HuH-7 (cell line): Measurements from ENCODE around the gene KIF26B.
"Not testable (repeated sequence)": the region's sequence is repeated elsewhere in the genome, so short reads cannot be mapped to it uniquely, and the experiment has no call there.

ENCODE experiments used
- DNase-seq: peaks from one replicate; pipeline ENCODE4 v3.0.0; 2011; ENCODE audit warnings: low spot score

KIF26B gene

DNA sequence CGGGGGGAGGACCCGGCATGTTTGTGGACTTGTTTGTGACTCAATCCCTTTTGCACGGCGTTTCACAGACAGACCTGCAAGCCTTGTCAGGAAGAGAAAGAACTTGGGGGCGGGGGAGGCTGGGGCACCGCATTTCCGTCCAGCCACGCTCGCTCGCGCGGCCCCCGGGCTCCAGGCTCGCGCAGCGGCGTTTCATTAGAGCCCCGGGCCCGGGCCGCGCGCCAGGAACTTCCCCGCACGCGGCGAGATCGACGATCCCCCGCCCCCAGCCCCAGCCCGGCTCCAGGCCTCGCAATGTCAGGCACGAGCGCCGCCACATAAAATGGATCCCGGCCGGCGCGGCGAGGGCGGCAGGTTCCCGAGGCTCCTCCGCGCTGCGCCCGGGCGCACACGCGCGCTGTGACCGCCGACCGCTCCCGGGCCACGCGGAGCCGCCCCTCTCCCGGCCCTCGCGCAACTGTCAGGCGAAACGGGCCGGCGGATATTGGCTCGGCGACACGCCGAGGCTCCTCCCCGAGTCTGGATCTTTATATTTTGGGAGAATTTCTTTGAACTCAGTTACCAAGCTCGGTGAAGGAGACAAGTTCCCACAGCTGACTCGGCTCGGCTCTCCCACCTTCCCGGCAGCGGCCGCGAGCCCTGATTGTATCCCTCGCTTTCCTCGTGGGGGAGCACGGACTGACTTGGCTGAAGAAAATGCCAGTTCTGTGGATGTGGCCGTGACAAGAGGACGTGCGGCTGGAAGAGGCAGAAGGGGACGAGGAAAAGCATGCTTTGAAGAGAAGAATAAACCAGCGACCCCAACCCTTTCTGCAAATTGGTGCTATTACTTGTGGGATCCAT lies at the start of gene KIF26B:
TSS of gene KIF26B (plus strand) at position 557 of the 843 bp plus-strand sequence. CDS start 440 bp downstream, outside the sequence.
- DNase-seq: peak; percentile 55

- no peak for DNase-seq
Measured at GRCh38 chr1:245105042-245105441, 49.7 kb upstream of the KIF26B start.

GRCh38 chr1:245105815-245106410 lies 48.9 kb upstream of the KIF26B start:
- no peak for DNase-seq

GRCh38 chr1:245107776-245108114 lies 47.0 kb upstream of the KIF26B start:
- no peak for DNase-seq

DNA sequence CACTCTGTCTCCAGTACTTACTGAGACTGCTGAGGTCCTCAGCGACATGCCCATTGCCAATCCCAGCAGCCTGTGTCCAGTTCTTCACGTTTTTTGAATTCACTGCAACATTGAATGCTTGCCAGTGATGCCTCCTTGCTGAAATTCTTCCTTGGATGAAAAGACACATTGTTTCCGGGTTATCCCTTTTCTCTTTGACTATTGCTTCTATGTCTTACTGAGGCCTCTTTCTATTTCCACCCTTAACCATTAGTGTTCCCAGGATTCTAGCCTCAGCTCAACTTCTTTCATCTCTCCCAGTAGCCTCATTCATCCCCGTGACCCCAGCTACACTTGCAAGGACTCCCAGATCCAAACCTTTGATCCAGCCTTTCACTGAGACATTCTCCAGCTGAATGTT lies 46.5 kb upstream of the KIF26B start:
- DNase-seq: no peak

DNA sequence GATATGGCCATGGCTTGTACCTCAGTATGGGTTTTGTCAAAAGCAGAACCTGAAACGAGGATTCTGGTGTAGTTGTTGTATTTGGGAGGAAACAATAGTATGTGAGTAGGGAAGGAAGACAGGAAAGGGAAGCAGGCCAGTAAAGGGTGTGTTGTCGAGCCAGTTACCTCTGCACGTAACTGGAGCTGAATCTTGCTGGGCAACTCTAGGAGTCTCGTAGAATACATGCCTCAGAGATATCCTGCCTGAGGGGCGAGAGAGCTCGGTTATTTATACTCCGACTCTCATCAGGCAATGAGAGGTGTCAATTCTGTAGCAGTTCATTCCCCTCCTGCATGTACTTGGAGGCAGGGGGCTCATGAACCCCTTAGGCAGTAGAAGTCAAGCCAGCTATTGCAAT lies 45.9 kb upstream of the KIF26B start:
- DNase-seq: no peak

GRCh38 chr1:245110406-245110805 lies 44.4 kb upstream of the KIF26B start:
- DNase-seq: no peak

- DNase-seq: no peak
Measured at GRCh38 chr1:245111073-245111472, 43.7 kb upstream of the KIF26B start.

DNA sequence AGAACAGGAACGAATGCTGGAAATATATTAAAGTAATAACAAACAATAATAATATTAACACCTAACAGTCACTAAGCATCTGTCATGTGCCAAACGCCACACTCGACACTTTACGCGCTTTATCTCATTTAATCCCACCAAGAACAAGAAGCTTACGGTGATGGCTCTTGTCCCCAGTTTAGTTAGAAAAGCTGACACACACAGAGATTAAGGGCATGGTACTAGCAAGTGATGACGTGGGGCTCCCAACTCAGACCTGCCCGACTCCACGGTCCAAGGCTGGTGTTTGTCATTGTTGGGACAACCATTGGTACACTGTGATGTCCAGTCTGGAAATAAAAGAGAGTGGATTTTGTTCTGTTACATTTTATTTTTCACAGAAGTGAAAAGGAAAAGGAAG lies 41.1 kb upstream of the KIF26B start:
- no peak for DNase-seq

- DNase-seq: no peak
Measured at GRCh38 chr1:245116131-245116530, 38.7 kb upstream of the KIF26B start.

- no peak for DNase-seq
Measured at GRCh38 chr1:245116751-245117150, 38.0 kb upstream of the KIF26B start.

- DNase-seq: no peak
Measured at GRCh38 chr1:245118066-245118465, 36.7 kb upstream of the KIF26B start.

DNA sequence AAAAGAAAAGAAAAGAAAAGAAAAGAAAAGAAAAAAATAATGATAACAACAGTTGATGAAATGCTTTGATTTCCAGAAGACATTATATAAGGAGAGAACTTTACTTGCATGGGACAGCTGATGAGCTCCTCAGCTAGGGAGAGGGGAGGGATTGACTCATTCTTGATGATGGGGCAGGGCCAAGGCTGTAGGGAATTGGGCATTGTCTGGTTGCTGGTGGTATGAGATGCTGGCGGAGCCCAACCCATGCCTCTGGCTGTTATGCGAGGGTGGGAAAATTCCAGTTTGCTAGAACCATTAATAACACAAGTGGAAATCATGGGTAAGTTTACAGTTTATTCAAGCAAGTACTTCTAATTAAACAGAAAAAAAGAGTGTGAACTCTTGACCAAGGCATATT lies 36.0 kb upstream of the KIF26B start:
- no peak for DNase-seq

GRCh38 chr1:245121523-245121922 lies 33.3 kb upstream of the KIF26B start:
- no peak for DNase-seq

DNA sequence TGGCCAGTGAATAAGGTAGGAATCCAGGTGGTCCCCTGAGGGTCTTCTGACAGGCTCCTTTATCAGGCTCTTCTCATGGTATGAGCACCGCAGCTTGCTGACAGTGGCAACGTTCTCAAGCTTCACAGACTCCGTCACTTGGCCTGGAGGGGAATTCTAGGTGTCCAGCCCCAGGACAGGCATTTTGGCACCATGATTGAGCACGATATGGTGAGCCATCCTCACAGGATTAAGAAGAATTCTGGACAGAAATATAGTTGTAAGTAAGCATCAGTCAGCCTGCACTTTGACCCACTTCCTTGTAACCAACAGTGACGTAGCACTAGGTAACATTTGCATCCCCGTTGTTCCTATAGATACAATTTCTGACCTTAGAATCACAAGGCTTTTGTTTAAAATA lies 30.5 kb upstream of the KIF26B start:
- no peak for DNase-seq

DNA sequence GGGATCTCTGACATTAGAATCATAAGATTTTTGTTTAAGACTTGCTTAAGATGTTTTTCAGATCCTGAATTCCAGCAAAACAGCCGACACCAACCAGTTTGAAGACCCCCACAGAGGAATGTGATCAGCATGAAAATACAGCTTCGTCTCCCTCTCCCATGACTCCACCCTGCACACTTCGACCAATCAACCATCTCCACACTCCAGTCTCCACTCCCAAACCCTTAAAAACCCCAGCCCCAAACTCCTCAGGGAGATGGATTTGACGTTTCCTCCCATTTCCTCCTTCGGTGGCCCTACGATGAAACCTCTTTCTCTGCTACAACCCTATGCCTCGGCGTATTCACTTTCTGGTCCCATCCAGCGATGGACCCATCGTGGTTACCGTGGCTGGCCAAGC lies 30.1 kb upstream of the KIF26B start:
- DNase-seq: no peak

DNA sequence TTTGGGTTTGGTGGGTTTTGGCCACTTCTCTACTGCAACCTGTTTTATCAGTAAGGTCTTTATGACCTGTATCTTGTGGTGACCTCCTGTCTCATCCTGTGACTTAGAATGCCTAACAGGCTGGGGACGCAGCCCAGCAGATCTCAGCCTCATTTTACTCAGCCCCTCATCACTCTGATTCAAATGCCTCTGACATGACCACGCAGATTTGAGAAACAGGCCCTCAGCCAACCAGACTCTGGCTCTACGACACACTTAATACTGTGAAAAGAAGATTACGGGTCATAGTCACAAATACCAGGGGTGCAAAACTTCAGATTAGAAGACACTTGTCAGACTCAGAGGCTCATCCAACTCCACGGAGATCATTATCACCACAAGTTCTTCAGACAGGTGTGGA lies 28.3 kb upstream of the KIF26B start:
- DNase-seq: no peak

- no peak for DNase-seq
Measured at GRCh38 chr1:245128381-245129101, 26.2 kb upstream of the KIF26B start.

DNA sequence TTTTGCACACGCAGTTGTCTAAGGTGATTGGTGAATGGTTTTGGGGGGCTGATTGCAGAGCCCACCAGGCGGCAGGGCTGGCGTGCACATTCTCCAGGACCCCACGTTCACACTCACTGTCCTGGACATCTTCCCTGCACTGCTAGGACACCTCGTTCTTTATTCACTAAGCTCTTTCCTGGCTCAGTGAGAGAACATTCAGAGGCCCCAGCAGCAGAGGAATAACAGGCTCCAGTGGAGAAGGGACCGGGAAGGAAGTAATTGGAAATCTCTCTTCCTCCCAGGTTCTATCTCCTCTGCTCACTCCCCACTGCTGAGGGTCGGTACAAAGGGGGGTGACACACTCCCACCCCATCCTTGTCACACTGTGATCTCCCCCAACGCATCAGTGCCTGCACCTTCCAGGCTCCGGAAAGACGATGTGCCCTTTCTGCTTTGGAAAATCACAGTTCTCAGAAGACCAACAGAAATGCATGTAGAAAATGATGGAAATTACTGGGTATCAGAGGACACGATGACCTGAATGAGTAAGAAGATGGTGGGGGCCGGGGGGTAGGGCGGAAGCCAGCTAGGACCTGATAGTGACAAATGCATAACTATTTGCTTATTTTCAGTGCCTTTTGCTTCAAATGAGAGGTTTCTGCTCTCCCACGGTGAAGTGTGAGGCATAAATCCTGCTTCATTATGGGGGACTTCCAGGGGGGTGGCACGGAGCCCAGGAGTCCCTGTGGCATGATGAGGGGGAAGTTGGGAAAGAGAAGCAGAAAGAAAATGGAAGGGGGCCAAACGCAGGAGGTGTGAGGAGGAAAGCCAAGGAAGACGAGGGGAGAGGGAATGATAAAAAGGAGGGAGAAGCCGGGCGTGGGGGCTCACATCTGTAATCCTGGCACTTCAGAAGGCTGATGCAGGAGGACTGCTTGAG lies 25.2 kb upstream of the KIF26B start:
- DNase-seq: no peak

DNA sequence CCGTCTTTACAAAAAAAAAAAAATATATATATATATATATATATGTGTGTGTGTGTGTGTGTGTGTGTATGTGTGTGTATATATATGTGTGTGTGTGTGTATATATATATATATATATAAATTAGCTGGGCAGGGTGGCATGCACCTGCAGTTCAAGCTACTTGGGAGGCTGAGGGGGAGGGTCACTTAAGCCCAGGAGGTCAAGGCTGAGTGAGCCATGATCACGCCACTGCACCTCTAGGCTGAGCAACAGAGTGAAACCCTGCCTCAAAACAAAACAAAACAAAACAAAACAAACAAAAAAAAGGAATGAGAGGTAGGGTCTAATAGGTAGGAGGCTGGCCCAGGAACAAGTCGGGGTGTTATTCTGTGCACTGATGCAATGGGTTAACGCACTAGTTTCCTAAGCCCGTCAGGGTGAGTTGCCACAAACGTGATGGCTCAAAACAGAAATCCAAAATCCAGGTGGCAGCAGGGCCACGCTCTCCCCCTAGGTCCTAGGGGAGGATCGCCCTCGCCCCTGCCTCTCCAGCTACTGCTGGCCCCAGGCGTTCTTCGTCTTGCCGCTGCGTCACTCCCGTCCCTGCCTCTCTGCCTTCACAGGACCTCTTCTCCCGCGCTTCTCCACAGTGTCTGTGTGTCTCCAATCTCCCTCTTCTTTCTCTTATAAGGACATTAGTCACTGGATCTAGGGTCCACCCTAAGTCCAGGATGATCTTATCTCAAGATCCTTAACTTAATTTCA lies 24.3 kb upstream of the KIF26B start:
- not testable (repeated sequence) for DNase-seq

GRCh38 chr1:245131026-245131393 lies 23.8 kb upstream of the KIF26B start:
- no peak for DNase-seq
